Kidney (tissue), 14 donors: Measurements from ENCODE around the gene CNTROB. TPM values are rescaled to one million over a fixed set of nuclear protein-coding genes. Genes with fewer than 3 reads are reported as not detected.

Source experiments
- DNase-seq, 5 donors: peaks; one replicate each; pipeline ENCODE4 v3.0.0-alpha.2; 2013 to 2020
- FAIRE-seq: peaks from 2 replicates; lab custom pipeline; 2012; peaks lifted over from hg19 to GRCh38; lab: Jason Lieb, UNC
- H3K27ac ChIP-seq, 2 donors: one replicate each; pipeline ENCODE4 v1.7.0; 2013; ENCODE audit warnings: low read depth in 2 of 2, low read length in 2 of 2, inconsistent platforms in 1 of 2
- H3K27me3 ChIP-seq: one replicate; pipeline ENCODE4 v1.7.1; 2013; ENCODE audit warnings: low read length, inconsistent platforms; ENCODE audit not compliant: control insufficient read depth, insufficient read depth
- H3K36me3 ChIP-seq, 3 donors: one replicate each; pipeline versions ENCODE4 v1.7.0 to v1.7.1; 2013; ENCODE audit warnings: low read length in 3 of 3, control low read depth in 1 of 3, inconsistent platforms in 1 of 3; ENCODE audit not compliant: insufficient read depth in 3 of 3, control insufficient read depth in 2 of 3
- H3K4me1 ChIP-seq, 3 donors: one replicate each; pipeline versions ENCODE4 v1.7.0 to v1.7.1; 2013; ENCODE audit warnings: low read length in 3 of 3, inconsistent platforms in 1 of 3, low read depth in 1 of 3; ENCODE audit not compliant: control insufficient read depth in 2 of 3, insufficient read depth in 2 of 3
- H3K4me3 ChIP-seq, 3 donors: one replicate each; pipeline versions ENCODE4 v1.7.0 to v1.8.1; 2013; ENCODE audit warnings: low read length in 3 of 3, control low read depth in 1 of 3, inconsistent platforms in 1 of 3
- H3K9ac ChIP-seq, 3 donors: one replicate each; pipeline versions ENCODE4 v1.7.0 to v1.7.1; 2013; ENCODE audit warnings: low read length in 3 of 3, control low read depth in 1 of 3, inconsistent platforms in 1 of 3
- H3K9me3 ChIP-seq, 3 donors: one replicate each; pipeline versions ENCODE4 v1.7.0 to v1.7.1; 2013; ENCODE audit warnings: low read length in 3 of 3, control low read depth in 1 of 3, inconsistent platforms in 1 of 3; ENCODE audit not compliant: control insufficient read depth in 2 of 3, insufficient read depth in 1 of 3
- intact Hi-C: fragments of 100-400 bp; cut with DNase I; formaldehyde crosslinking; loops from one replicate; pipeline ENCODE4 v1.11.1; 2022
- polyA plus RNA-seq: library from polyadenylated mRNA; stranded (reverse); fragments of 350-450 nt; fragmentation: Illumina TruSeq; extraction: RNeasy Lipid Tissue Mini Kit (QIAGEN cat#74804); gene quantifications from one replicate; pipeline ENCODE4 v1.2.3, GENCODE V29; 2014; ENCODE audit warnings: low read depth, low replicate concordance; ENCODE audit not compliant: insufficient read depth
- total RNA-seq: library from RNA; stranded (reverse); fragmentation: NEBNext Ultra II Directional; extraction: Animal tissue kit (Norgen Biotek cat#: 25700); gene quantifications from one replicate; pipeline ENCODE4 v1.2.1, GENCODE V29; 2021
- TF ChIP-seq, protein P1 (sequence below): IDR thresholded peaks from 3 replicates; pipeline ENCODE4 v1.5.1; 2012; ENCODE audit warnings: mild to moderate bottlenecking, moderate library complexity, borderline replicate concordance; ENCODE audit not compliant: insufficient read depth; ENCODE audit errors: extremely low read depth
- donor health status: control.
- donor health status: control.
- donor health status: control.
- donor health status: control.
- donor health status: control.
- donor health status: DM: yes; HTN: yes; CAD: no.
- donor health status: Normal renal cell carcinoma (clear cell type).

The CNTROB gene
- total and polyA plus RNA-seq, 2 donors from 2014 or later = 11.6 to 27.5 TPM

DNA sequence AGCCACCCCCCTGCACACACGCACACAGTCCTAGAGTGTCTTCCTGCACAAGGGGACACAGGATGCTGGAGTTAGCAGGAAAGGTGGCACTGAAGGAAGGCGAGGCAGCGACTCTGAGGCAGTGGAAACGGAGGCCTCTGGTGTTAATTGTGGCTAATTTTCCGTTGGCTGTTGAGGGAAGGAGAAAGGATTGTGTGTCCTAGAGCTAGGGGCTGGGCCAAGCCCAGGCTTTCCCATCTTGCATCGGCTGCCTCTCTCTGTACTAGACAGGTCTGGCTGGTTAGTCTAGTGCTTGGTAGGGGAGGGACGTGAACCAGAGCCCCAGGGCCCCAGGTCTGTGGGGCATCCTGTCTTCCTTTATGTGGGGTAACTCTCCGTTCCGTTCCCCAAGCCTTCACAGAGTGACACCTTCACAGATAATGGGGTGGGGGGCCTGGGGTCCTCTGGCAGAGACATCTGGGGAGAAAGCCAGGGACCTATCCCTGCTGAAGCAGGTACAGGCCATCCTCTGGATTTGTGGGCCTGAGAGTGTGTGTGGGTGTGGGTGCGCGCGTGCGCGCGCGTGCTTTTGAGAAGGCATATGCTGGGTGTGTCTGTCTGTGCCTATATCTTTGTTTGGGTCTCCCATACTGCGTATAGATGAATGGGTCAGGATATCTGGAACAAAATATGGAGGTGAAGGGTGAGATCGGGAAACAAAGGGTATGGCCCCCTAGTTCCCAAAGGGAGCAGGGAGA, 43.7 kb upstream of the CNTROB start, which contains the start of gene CHD3:
Gene CHD3 (plus strand): TSS at position 606 of the 737 bp plus-strand sequence. CDS start 212 bp downstream, outside the sequence.
- DNase-seq (peak in 1 of 5 donors; percentile 5), FAIRE-seq (no peak)
- TF ChIP-seq, protein P1, sequence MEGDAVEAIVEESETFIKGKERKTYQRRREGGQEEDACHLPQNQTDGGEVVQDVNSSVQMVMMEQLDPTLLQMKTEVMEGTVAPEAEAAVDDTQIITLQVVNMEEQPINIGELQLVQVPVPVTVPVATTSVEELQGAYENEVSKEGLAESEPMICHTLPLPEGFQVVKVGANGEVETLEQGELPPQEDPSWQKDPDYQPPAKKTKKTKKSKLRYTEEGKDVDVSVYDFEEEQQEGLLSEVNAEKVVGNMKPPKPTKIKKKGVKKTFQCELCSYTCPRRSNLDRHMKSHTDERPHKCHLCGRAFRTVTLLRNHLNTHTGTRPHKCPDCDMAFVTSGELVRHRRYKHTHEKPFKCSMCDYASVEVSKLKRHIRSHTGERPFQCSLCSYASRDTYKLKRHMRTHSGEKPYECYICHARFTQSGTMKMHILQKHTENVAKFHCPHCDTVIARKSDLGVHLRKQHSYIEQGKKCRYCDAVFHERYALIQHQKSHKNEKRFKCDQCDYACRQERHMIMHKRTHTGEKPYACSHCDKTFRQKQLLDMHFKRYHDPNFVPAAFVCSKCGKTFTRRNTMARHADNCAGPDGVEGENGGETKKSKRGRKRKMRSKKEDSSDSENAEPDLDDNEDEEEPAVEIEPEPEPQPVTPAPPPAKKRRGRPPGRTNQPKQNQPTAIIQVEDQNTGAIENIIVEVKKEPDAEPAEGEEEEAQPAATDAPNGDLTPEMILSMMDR = no peak
- Histone ChIP-seq H3K9ac (peak within 1 kb of the TSS; percentile 26 to 86 (median 82)), H3K4me1 (peaks cover 12 to 26% (median 21%) of the 10 kb centered on the region in 3 donors), H3K36me3 (peaks cover 8 to 13% (median 11%) of the 10 kb centered on the region in 3 donors), H3K27ac (peak within 1 kb of the TSS; percentile 94 to 95), H3K4me3 (peak within 1 kb of the TSS; percentile 56 to 83 (median 60)), H3K9me3 (no peaks in the 10 kb centered on the region), H3K27me3 (no peaks in the 10 kb centered on the region)
- intact Hi-C loops = no loop called here

DNA sequence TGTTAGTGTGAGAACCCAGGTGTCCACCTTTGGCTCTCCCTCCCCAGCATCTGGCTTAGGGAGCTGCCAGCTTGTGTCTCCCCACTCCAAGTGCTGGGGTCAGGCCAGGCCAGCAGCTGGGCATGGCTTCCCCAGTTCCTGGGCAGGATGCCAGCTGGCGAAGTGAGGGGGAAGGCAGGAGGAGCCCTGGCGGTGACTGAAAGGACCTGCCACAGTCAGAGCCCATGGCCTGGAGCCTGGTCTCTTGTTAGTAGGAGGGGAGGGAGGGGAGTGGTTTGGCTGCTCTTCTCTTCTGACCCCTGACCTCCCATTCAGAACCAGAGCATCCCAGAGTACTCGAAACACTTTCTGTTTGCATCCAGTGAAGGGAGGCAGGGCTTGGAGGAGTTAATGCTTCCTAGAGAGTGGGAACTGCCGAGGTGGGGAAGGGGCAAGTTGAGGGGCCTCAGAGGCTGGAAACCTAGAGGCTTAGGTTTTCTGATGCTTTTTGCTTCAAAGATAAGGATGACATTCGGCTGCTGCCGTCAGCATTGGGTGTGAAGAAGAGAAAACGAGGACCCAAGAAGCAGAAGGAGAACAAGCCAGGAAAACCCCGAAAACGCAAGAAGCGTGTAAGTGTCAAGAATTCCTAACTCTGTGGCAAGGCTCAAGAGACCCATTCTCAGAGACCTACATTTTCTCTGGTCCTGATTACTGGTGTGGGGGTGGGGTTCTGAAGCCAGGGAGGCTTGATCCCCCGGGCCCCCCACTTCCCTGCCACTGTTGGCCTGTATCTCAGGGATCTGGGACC, 42.6 kb upstream of the CNTROB start:
- peak; percentile 83 to 98 (median 92) for DNase-seq
- peak overlapping the region; percentile 94 to 95 for H3K27ac ChIP-seq
- H3K9ac ChIP-seq = peak overlapping the region in 2 of 3 donors; percentile 37 to 86
- H3K9me3 ChIP-seq = no peaks in the 10 kb centered on the region
- FAIRE-seq = peak; percentile 76
- peaks cover 10 to 23% (median 11%) of the 10 kb centered on the region in 3 donors for H3K36me3 ChIP-seq
- TF ChIP-seq, protein P1 = peak; percentile 52
- intact Hi-C loops = no loop called here
- peaks cover 12 to 26% (median 21%) of the 10 kb centered on the region in 3 donors for H3K4me1 ChIP-seq
- peak overlapping the region in 1 of 3 donors; percentile 35 for H3K4me3 ChIP-seq
- H3K27me3 ChIP-seq = no peaks in the 10 kb centered on the region

DNA sequence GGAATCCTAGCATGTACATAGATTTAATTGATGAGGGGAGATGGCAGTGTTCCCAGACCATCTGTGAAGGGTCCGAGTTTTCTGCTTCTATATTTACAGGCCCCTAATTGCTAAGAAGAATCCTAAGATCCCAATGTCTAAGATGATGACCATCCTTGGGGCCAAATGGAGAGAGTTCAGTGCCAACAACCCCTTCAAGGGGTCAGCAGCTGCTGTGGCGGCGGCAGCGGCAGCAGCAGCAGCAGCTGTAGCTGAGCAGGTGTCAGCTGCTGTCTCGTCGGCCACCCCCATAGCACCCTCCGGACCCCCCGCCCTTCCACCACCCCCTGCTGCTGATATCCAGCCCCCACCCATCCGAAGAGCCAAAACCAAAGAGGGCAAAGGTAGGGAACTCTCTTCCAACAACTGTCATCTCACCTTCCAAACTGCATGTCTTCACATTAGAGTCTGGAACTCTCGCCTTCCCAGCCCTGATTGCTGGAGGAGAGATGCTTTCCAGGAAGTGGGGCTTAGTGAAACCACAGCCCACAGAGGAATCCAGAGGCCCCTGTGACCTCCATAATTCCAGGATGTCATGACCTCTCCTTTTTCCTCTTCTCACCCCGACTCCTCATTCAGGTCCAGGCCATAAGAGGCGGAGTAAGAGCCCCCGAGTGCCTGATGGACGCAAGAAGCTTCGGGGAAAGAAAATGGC, 38.7 kb upstream of the CNTROB start:
- Histone ChIP-seq H3K4me1 (peaks cover 10 to 16% (median 16%) of the 10 kb centered on the region in 3 donors), H3K9ac (no peak overlapping the region), H3K4me3 (no peak overlapping the region), H3K27ac (no peak overlapping the region), H3K27me3 (no peaks in the 10 kb centered on the region), H3K9me3 (no peaks in the 10 kb centered on the region), H3K36me3 (peaks cover 25 to 48% (median 28%) of the 10 kb centered on the region in 3 donors)
- no peak for DNase-seq
- TF ChIP-seq, protein P1 = no peak
- intact Hi-C loops = no loop called here
- FAIRE-seq = no peak
